Testis (tissue), 3 donors: ENCODE measurements around the gene ARFRP1. TPM values are rescaled to one million over a fixed set of nuclear protein-coding genes. Genes with fewer than 3 reads are reported as not detected.
A peak's percentile ranks its signal among the peaks of the same experiment; 100 is the strongest.

Experiments used
- DNase-seq: peaks from one replicate; pipeline ENCODE4 v3.0.0-alpha.2; 2019
- H3K27ac ChIP-seq, 2 donors: fragments of 200-600 bp; sonication (generic); one replicate each; pipeline ENCODE4 v1.5.1; 2019
- H3K27me3 ChIP-seq: fragments of 200-600 bp; sonication (generic); one replicate; pipeline ENCODE4 v1.5.1; 2019
- H3K36me3 ChIP-seq: fragments of 200-600 bp; sonication (generic); one replicate; pipeline ENCODE4 v1.5.1; 2017; ENCODE audit warnings: low read depth; ENCODE audit errors: missing control alignments
- H3K4me1 ChIP-seq: fragments of 200-600 bp; sonication (generic); one replicate; pipeline ENCODE4 v1.5.1; 2019
- H3K4me3 ChIP-seq, 2 donors: fragments of 200-600 bp; sonication (generic); one replicate each; pipeline ENCODE4 v1.5.1; 2017 to 2019
- H3K9me3 ChIP-seq: fragments of 200-600 bp; sonication (generic); one replicate; pipeline ENCODE4 v1.5.1; 2017
- POLR2A ChIP-seq: fragments of 450-650 bp; IDR thresholded peaks from one replicate; pipeline ENCODE4 v1.6.1; 2017; ENCODE audit warnings: antibody characterized with exemption, mild to moderate bottlenecking, moderate library complexity
- WGBS, 2 donors: methylation state at CpG; one replicate each; pipeline ENCODE4 v1.1.5; 2018; 5-methylcytosine and 5-hydroxymethylcytosine counted together
- intact Hi-C: fragments of 100-400 bp; cut with DNase I; formaldehyde crosslinking; loops from one replicate; pipeline ENCODE4 v1.15.1; 2023; ENCODE audit warnings: low total_unique reads
- polyA plus RNA-seq: library from polyadenylated mRNA; stranded (reverse); fragments of 350-450 nt; fragmentation: Illumina TruSeq; extraction: RNeasy Lipid Tissue Mini Kit (QIAGEN cat#74804); gene quantifications from one replicate; pipeline ENCODE4 v1.2.3, GENCODE V29; 2014; ENCODE audit warnings: low read depth, low replicate concordance; ENCODE audit not compliant: insufficient read depth
- total RNA-seq, 2 donors: library from RNA; depleted of rRNA; stranded (reverse); fragments of >200 nt; gene quantifications; one replicate each; pipeline ENCODE4 v1.2.3, GENCODE V29; 2016
- TF ChIP-seq, protein P1 (sequence below), 3 experiments: fragments of 450-650 bp in 2 of 3; fragments of 200-600 bp in 1 of 3; sonication (generic) in 1 of 3; IDR thresholded peaks; one replicate each; pipeline ENCODE4 v1.5.1; 2016 to 2019; ENCODE audit warnings: antibody characterized with exemption in 3 of 3, mild to moderate bottlenecking in 2 of 3, moderate library complexity in 1 of 3

ARFRP1 gene
- total and polyA plus RNA-seq, 3 donors from 2014 or later, result 37.8 to 55.6 (median 55.4) TPM

DNA sequence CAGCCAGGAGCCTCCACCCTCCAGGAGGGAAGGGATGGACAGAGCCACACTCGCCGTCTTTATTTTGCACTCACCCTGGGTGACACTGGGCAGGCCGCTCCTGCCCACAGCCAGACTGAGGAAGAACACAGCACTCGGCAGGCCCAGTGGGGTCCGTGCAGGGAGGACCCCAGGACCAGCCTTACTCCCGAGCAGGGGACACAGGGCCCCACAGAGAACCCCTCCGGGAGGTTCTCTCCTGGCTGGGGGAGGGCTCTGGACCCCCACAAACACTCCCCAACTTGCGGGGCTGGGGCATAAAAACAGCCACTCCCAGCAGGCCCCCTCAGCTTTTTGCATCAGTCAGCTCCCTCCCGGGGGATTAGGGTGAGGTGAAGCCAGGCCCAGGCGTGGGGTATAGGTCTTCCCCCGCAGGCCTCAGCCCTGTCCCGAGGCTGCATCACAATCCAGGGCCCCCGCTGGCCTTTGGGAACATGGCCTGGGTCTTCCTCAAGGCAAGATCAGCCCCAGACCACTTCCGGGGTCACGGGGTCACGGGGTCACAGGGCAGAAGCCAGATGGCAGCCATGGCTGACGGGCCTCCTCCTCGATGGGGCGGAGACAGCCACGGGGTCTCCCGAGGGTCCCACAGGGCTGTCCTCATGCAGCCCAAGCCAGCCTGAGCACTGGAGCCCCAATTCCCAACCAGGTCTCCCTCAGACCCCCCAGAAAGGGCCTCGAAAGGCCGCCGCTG, 8.1 kb downstream of the ARFRP1 start:
- no peak overlapping the region for H3K4me3 ChIP-seq
- peak overlapping the region in 1 of 2 donors; percentile 25 for H3K27ac ChIP-seq
- H3K36me3 ChIP-seq, result no peaks in the 10 kb centered on the region
- DNase-seq, result no peak
- TF ChIP-seq, protein P1, sequence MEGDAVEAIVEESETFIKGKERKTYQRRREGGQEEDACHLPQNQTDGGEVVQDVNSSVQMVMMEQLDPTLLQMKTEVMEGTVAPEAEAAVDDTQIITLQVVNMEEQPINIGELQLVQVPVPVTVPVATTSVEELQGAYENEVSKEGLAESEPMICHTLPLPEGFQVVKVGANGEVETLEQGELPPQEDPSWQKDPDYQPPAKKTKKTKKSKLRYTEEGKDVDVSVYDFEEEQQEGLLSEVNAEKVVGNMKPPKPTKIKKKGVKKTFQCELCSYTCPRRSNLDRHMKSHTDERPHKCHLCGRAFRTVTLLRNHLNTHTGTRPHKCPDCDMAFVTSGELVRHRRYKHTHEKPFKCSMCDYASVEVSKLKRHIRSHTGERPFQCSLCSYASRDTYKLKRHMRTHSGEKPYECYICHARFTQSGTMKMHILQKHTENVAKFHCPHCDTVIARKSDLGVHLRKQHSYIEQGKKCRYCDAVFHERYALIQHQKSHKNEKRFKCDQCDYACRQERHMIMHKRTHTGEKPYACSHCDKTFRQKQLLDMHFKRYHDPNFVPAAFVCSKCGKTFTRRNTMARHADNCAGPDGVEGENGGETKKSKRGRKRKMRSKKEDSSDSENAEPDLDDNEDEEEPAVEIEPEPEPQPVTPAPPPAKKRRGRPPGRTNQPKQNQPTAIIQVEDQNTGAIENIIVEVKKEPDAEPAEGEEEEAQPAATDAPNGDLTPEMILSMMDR (IDR thresholded peaks at IDR 0.05), result no peak
- TF ChIP-seq POLR2A, result no peak
- H3K27me3 ChIP-seq, result no peaks in the 10 kb centered on the region
- H3K4me1 ChIP-seq, result peaks cover 19% of the 10 kb centered on the region
- intact Hi-C loops, result no loop called here
- no peaks in the 10 kb centered on the region for H3K9me3 ChIP-seq
- 71 to 85% methylated on average over 17 to 22 of the region's 24 CpGs for WGBS, 2 donors

DNA sequence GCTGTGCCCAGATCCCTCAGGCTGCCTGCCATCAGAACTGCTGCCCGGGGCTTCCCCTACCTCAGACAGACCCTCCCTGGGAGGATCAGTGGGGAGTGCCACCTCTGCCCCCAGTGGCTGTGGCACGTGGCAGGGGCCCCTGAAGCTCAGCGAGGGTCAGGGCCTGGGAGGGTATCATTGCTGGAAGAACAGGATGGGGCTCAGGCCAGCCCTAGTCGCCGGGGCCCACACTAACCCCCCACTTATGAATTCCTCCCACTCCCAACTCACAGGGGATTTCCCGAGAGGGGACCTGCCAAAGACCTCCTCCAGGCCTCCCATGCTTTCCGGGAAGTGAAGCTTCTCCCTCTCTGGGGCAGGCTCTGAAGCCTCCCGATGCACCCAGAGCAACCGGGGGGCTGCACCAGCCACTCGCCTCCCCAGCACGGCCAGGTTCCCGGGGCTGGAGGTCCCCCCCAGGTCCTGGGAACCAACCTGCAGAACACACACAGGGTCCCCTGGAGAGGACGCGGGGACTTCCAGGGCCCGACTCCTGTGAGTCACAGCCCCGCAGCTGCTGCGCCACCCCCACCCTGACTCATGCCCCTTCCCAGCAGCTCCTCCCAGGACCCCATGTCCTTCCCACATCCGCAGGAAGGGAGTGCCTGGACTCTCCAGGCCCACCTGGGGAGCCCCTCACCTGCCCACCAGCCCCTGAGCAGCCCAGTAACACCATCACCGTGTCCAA, 8.9 kb downstream of the ARFRP1 start:
- no peak for DNase-seq
- H3K27me3 ChIP-seq, result no peaks in the 10 kb centered on the region

DNA sequence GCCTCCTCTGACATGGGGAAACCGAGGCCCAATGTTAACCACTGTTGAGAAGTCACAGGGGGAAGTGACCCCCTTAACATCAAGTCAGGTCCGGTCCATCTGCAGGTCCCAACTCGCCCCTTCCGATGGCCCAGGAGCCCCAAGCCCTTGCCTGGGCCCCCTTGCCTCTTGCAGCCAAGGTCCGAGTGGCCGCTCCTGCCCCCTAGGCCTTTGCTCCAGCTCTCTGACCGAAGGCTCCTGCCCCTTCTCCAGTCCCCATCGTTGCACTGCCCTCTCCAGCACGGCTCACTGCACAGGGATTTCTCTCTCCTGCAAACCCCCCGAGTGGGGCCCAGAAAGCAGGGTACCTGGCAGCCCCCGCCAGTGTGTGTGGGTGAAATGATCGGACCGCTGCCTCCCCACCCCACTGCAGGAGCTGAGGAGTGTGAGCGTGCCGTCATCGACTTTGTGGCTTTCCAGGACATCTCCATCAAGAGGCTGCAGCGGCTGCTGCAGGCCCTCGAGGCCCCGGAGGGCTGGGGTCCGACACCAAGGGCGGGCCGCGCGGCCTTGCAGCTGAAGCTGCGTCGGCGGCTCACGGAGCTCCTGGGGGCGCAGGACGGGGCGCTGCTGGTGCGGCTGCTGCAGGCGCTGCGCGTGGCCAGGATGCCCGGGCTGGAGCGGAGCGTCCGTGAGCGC, 9.8 kb downstream of the ARFRP1 start:
- H3K27me3 ChIP-seq, result no peaks in the 10 kb centered on the region
- 84 to 90% methylated on average over 24 to 40 of the region's 40 CpGs for WGBS, 2 donors
- no peaks in the 10 kb centered on the region for H3K36me3 ChIP-seq
- H3K27ac ChIP-seq, result no peak overlapping the region
- no peaks in the 10 kb centered on the region for H3K9me3 ChIP-seq
- TF ChIP-seq, protein P1 (IDR thresholded peaks at IDR 0.05), result no peak
- TF ChIP-seq POLR2A, result no peak
- DNase-seq, result no peak
- peaks cover 19% of the 10 kb centered on the region for H3K4me1 ChIP-seq
- intact Hi-C loops, result no loop called here
- H3K4me3 ChIP-seq, result no peak overlapping the region

More for the DNA sequence above, 8.9 kb downstream of the ARFRP1 start:
- Histone ChIP-seq H3K4me3 (no peak overlapping the region), H3K27ac (peak overlapping the region in 1 of 2 donors; percentile 25), H3K9me3 (no peaks in the 10 kb centered on the region), H3K4me1 (peaks cover 19% of the 10 kb centered on the region), H3K36me3 (no peaks in the 10 kb centered on the region)
- intact Hi-C loops, result no loop called here
- no peak for TF ChIP-seq POLR2A
- TF ChIP-seq, protein P1 (IDR thresholded peaks at IDR 0.05), result no peak
- WGBS, 2 donors, result 25 to 35% methylated on average over 2 to 19 of the region's 19 CpGs

DNA sequence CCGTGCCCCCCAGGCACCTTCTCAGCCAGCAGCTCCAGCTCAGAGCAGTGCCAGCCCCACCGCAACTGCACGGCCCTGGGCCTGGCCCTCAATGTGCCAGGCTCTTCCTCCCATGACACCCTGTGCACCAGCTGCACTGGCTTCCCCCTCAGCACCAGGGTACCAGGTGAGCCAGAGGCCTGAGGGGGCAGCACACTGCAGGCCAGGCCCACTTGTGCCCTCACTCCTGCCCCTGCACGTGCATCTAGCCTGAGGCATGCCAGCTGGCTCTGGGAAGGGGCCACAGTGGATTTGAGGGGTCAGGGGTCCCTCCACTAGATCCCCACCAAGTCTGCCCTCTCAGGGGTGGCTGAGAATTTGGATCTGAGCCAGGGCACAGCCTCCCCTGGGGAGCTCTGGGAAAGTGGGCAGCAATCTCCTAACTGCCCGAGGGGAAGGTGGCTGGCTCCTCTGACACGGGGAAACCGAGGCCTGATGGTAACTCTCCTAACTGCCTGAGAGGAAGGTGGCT, 10.4 kb downstream of the ARFRP1 start:
- no peak for DNase-seq
- intact Hi-C loops, result no loop called here
- no peak for TF ChIP-seq POLR2A
- TF ChIP-seq, protein P1 (IDR thresholded peaks at IDR 0.05), result no peak
- H3K4me1 ChIP-seq, result peaks cover 19% of the 10 kb centered on the region
- H3K4me3 ChIP-seq, result no peak overlapping the region
- H3K9me3 ChIP-seq, result no peaks in the 10 kb centered on the region
- H3K27ac ChIP-seq, result no peak overlapping the region
- H3K27me3 ChIP-seq, result no peaks in the 10 kb centered on the region
- WGBS, 2 donors, result 61 to 78% methylated on average over 4 to 7 of the region's 7 CpGs
- H3K36me3 ChIP-seq, result no peaks in the 10 kb centered on the region
